ENCODE measurements around the gene WDFY3.
A peak's percentile ranks its signal among the peaks of the same experiment; 100 is the strongest.

WDFY3 gene

GRCh38 chr4:84965553-84966381, 723 bp downstream of the WDFY3 start:
- DNase-seq (ENCODE audit: extremely low read depth, low read depth) = no peak
- no peak for TF ChIP-seq CTCF (IDR thresholded peaks at IDR 0.05; ENCODE audit: low read depth, low read length, missing control alignments)
- peak overlapping the region; percentile 74 for H3K4me3 ChIP-seq (replicated peaks; ENCODE audit: low read depth, low read length)

- peak overlapping the region; percentile 74 for H3K4me3 ChIP-seq (replicated peaks; ENCODE audit: low read depth, low read length)
- TF ChIP-seq CTCF (IDR thresholded peaks at IDR 0.05; ENCODE audit: low read depth, low read length, missing control alignments) = no peak
- DNase-seq (ENCODE audit: extremely low read depth, low read depth) = no peak
Measured at GRCh38 chr4:84964995-84965552, 1.4 kb downstream of the WDFY3 start.

- no peak overlapping the region for H3K4me3 ChIP-seq (replicated peaks; ENCODE audit: low read depth, low read length)
- TF ChIP-seq CTCF (IDR thresholded peaks at IDR 0.05; ENCODE audit: low read depth, low read length, missing control alignments) = no peak
- DNase-seq (ENCODE audit: extremely low read depth, low read depth) = no peak
Measured at GRCh38 chr4:84962102-84962501, 4.4 kb downstream of the WDFY3 start.

GRCh38 chr4:84958434-84958833, 8.1 kb downstream of the WDFY3 start:
- H3K4me3 ChIP-seq (replicated peaks; ENCODE audit: low read depth, low read length) = no peak overlapping the region
- no peak for TF ChIP-seq CTCF (IDR thresholded peaks at IDR 0.05; ENCODE audit: low read depth, low read length, missing control alignments)
- no peak for DNase-seq (ENCODE audit: extremely low read depth, low read depth)

GRCh38 chr4:84957514-84958420, 8.7 kb downstream of the WDFY3 start:
- no peak overlapping the region for H3K4me3 ChIP-seq (replicated peaks; ENCODE audit: low read depth, low read length)
- TF ChIP-seq CTCF (IDR thresholded peaks at IDR 0.05; ENCODE audit: low read depth, low read length, missing control alignments) = no peak
- no peak for DNase-seq (ENCODE audit: extremely low read depth, low read depth)

- no peak for DNase-seq (ENCODE audit: extremely low read depth, low read depth)
- no peak for TF ChIP-seq CTCF (IDR thresholded peaks at IDR 0.05; ENCODE audit: low read depth, low read length, missing control alignments)
- H3K4me3 ChIP-seq (replicated peaks; ENCODE audit: low read depth, low read length) = no peak overlapping the region
Measured at GRCh38 chr4:84956014-84956413, 10.5 kb downstream of the WDFY3 start.

All from HFF-Myc (cell line).